ENCODE data around the gene KRTAP13-2.

Gene KRTAP13-2

DNA sequence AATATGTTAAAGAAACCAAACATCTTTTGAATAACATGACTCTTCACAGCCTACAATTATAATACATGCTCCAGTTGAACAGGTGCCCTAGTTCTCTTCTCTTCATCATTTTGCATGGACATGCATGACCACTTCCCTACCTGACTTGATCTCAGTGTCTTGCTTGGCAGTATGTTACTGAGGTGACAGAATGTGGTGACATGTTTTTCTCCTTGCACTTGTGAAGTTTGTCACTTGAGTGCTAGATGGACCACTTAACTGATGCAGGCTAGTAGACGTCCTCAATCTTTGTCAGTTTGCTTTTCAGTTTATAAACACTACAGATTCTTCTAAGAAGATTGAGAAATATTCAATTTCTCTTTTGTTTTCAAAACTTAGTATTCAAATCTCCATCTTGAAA lies 10.1 kb upstream of the KRTAP13-2 start:
- in situ Hi-C loops (cut with HindIII; ENCODE audit: low pct_ligation_motif_present, low sequenced_read_pairs), result no loop called here
- H3K27me3 ChIP-seq (replicated peaks), result no peaks in the 10 kb centered on the region

DNA sequence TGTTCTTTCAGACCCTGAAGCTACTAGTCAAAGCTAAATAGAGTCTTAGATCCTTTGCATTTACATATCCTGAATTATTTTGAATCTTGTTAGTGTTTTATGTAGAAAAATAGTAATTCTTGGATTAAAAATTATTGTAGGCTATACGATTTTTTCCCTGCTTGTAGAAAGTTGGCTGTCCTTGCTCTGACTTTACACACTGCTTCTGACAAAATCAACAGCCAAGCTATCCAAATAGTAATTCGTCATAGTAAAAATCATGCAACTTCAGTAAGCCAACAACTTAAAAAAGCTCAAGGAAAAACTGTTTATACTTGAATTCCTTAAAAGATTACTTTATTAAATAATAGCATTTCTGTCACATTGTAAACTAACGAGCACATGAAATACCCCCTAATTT lies 16.2 kb downstream of the KRTAP13-2 start:
- no peaks in the 10 kb centered on the region for H3K36me3 ChIP-seq (replicated peaks)
- no peaks in the 10 kb centered on the region for H3K27me3 ChIP-seq (replicated peaks)
- no peak for DNase-seq
- no peak overlapping the region for H3K27ac ChIP-seq
- in situ Hi-C loops (cut with HindIII; ENCODE audit: low pct_ligation_motif_present, low sequenced_read_pairs), result no loop called here
- no peak overlapping the region for H3K4me3 ChIP-seq (ENCODE audit: low read depth, low read length)
- TF ChIP-seq, protein P1, sequence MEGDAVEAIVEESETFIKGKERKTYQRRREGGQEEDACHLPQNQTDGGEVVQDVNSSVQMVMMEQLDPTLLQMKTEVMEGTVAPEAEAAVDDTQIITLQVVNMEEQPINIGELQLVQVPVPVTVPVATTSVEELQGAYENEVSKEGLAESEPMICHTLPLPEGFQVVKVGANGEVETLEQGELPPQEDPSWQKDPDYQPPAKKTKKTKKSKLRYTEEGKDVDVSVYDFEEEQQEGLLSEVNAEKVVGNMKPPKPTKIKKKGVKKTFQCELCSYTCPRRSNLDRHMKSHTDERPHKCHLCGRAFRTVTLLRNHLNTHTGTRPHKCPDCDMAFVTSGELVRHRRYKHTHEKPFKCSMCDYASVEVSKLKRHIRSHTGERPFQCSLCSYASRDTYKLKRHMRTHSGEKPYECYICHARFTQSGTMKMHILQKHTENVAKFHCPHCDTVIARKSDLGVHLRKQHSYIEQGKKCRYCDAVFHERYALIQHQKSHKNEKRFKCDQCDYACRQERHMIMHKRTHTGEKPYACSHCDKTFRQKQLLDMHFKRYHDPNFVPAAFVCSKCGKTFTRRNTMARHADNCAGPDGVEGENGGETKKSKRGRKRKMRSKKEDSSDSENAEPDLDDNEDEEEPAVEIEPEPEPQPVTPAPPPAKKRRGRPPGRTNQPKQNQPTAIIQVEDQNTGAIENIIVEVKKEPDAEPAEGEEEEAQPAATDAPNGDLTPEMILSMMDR (IDR thresholded peaks at IDR 0.05; ENCODE audit: low read depth, low read length, missing control alignments), result no peak

More for the DNA sequence above, 10.1 kb upstream of the KRTAP13-2 start:
- Histone ChIP-seq H3K27ac (no peak overlapping the region), H3K4me3 (ENCODE audit: low read depth, low read length) (no peak overlapping the region), H3K36me3 (replicated peaks) (no peaks in the 10 kb centered on the region)
- TF ChIP-seq, protein P1 (IDR thresholded peaks at IDR 0.05; ENCODE audit: low read depth, low read length, missing control alignments), result no peak
- no peak for DNase-seq

DNA sequence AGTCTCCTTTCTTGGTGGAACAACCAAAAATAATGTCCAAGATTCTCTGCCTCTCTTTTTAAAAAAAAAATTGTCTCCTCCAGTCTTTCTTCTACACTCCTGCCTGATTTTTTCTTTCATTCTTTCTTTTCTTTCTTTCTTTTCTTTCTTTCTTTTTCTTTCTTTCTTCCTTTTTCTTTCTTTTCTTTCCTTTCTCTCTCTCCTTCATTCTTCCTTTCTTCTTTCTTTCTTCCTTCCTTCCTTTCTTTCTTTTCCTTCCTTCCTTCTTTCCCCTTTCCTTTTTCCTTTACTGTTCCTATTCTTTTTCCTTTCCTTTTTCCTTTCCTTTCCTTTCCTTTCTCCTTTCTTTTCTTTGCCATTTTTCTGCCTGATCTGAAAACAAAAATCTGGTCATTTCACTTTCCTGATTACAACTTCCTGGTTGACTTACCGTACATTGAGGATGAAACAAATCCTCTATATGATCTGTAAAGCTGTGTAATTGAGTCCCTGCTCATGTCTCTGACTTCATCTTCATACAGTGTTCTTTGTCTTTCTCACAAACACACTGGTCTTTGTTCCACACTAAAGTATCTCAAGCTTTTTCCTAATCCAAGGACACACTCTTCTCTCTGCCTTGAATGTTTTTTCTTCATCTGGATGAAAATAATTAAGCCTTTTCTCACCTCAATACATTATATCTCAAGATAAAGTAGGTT lies 17.6 kb downstream of the KRTAP13-2 start:
- no peak for DNase-seq
- in situ Hi-C loops (cut with HindIII; ENCODE audit: low pct_ligation_motif_present, low sequenced_read_pairs), result no loop called here
- TF ChIP-seq, protein P1 (IDR thresholded peaks at IDR 0.05; ENCODE audit: low read depth, low read length, missing control alignments), result no peak
- Histone ChIP-seq H3K4me3 (ENCODE audit: low read depth, low read length) (no peak overlapping the region), H3K36me3 (replicated peaks) (no peaks in the 10 kb centered on the region), H3K27me3 (replicated peaks) (no peaks in the 10 kb centered on the region), H3K27ac (no peak overlapping the region)

DNA sequence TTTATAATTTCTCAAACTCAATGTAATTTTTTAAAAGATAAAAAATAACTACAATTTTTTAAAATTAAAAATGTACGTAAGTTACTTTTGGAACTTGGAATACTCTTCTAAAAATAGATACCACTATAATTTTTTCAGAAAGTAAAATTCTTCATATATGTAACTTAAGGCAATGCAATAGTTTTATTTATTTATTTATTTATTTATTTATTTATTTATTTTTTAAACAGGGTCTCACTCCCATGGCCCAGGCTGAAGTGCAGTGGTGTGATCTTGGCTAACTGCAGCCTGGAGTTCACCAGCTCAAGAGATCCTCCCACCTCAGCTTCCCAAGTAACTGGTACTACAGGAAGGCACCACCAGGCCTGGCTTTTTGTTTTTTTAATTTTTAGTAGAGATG lies 20.5 kb downstream of the KRTAP13-2 start:
- TF ChIP-seq, protein P1 (IDR thresholded peaks at IDR 0.05; ENCODE audit: low read depth, low read length, missing control alignments), result no peak
- in situ Hi-C loops (cut with HindIII; ENCODE audit: low pct_ligation_motif_present, low sequenced_read_pairs), result no loop called here
- no peak for DNase-seq
- Histone ChIP-seq H3K27me3 (replicated peaks) (no peaks in the 10 kb centered on the region), H3K27ac (no peak overlapping the region), H3K4me3 (ENCODE audit: low read depth, low read length) (no peak overlapping the region), H3K36me3 (replicated peaks) (no peaks in the 10 kb centered on the region)

DNA sequence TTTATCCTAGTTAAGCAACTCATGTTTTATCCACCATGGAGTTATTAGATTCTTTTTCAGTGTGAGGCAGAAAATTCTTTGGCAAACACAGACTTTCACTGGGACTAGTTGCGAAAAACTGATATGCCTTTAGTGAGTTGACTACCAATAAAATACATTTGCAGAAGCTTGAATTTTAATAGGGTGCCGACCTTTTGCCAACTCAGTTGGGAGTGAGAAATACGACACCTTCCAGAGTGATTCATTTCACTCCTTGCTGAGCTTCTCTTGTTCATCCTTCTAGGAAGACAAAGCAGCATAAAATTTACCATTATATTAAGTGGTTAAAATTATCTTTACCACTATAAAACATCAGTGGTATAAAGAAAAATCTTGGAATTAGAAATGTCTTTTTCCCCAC lies 22.5 kb downstream of the KRTAP13-2 start:
- no peak for DNase-seq
- no peaks in the 10 kb centered on the region for H3K36me3 ChIP-seq (replicated peaks)
- in situ Hi-C loops (cut with HindIII; ENCODE audit: low pct_ligation_motif_present, low sequenced_read_pairs), result no loop called here
- no peak overlapping the region for H3K27ac ChIP-seq
- TF ChIP-seq, protein P1 (IDR thresholded peaks at IDR 0.05; ENCODE audit: low read depth, low read length, missing control alignments), result no peak
- H3K4me3 ChIP-seq (ENCODE audit: low read depth, low read length), result no peak overlapping the region
- no peaks in the 10 kb centered on the region for H3K27me3 ChIP-seq (replicated peaks)

DNA sequence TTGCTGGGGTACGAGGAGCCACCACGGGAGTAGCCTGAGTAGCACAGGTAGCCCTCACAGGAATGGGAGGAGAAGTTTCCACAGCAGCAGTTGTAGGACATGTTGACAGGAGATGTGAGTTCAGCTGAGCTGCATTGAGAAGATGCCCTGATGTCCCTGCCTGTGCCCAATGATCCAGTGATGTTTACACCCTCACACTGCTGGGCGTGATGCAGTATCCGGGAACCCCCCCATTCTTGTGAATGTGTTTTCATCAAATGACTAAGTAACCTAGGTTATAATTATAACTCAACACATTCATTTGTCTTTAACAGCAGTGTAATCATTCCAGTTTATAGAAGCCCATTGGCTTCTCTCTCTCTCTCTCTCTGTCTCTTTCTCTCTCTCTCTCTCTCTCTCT lies 23.6 kb downstream of the KRTAP13-2 start, which contains the start of gene KRTAP23-1:
TSS of gene KRTAP23-1 (minus strand) at position 101 of the 400 bp plus-strand sequence. CDS start at position 101, 0 bp downstream.
- no peak for DNase-seq
- H3K27ac ChIP-seq, result no peak within 1 kb of the TSS
- no peak within 1 kb of the TSS for H3K4me3 ChIP-seq (ENCODE audit: low read depth, low read length)
- in situ Hi-C loops (cut with HindIII; ENCODE audit: low pct_ligation_motif_present, low sequenced_read_pairs), result no loop called here
- TF ChIP-seq, protein P1 (IDR thresholded peaks at IDR 0.05; ENCODE audit: low read depth, low read length, missing control alignments), result no peak
- H3K36me3 ChIP-seq (replicated peaks), result no peaks in the 10 kb centered on the region
- no peaks in the 10 kb centered on the region for H3K27me3 ChIP-seq (replicated peaks)
